Endothelial cell of umbilical vein (primary cell): ENCODE data around the gene CLIC4. TPM values are rescaled to one million over a fixed set of nuclear protein-coding genes. Genes with fewer than 3 reads are reported as not detected.
"Not testable (repeated sequence)": the region's sequence is repeated elsewhere in the genome, so short reads cannot be mapped to it uniquely, and the experiment has no call there.

Source experiments
- BruUV-seq: library from RNA; stranded (reverse); fragments of 400-500 nt; replicated peaks from 2 replicates; lab custom pipeline; 2021; lab: Mats Ljungman, UMichigan
- CTCF ChIA-PET: fragments of 300-600, 350-600 bp; sonication (Branson Sonifier 250); formaldehyde crosslinking; loops from one replicate; lab custom pipeline; 2021; ENCODE audit warnings: antibody characterized with exemption, inconsistent platforms; lab: Charles Lee
- POLR2A ChIA-PET: fragments of 300-600, 350-600 bp; sonication (Branson Sonifier 250); formaldehyde crosslinking; loops from one replicate; lab custom pipeline; 2021; ENCODE audit warnings: antibody characterized with exemption, inconsistent platforms; lab: Charles Lee
- DNase-seq: peaks from one replicate; pipeline ENCODE4 v3.0.0-alpha.2; 2011; ENCODE audit warnings: low read depth, low spot score
- FAIRE-seq: peaks from 2 replicates; lab custom pipeline; 2011; peaks lifted over from hg19 to GRCh38; lab: Jason Lieb, UNC
- H2AFZ ChIP-seq: 2 replicates; pipeline ENCODE4 v1.6.0; 2012; ENCODE audit warnings: low read depth, low read length, control low read depth, inconsistent platforms
- H3K27ac ChIP-seq: 2 replicates; pipeline ENCODE4 v1.5.1; 2011; ENCODE audit warnings: low read depth, mild to moderate bottlenecking, control low read depth, low read length, moderate library complexity; ENCODE audit not compliant: insufficient read depth
- H3K27me3 ChIP-seq, 2 experiments: 2 replicates each; pipeline versions ENCODE4 v1.6.0 to v1.6.1; 2011; ENCODE audit warnings: low read length in 2 of 2, mixed read lengths in 1 of 2; ENCODE audit not compliant: control insufficient read depth in 2 of 2, insufficient read depth in 2 of 2
- H3K36me3 ChIP-seq, 2 experiments: 2 replicates in 1 of 2; 3 replicates in 1 of 2; pipeline ENCODE4 v1.5.1; 2011; ENCODE audit warnings: low read length in 2 of 2, mild to moderate bottlenecking in 1 of 2, moderate library complexity in 1 of 2; ENCODE audit not compliant: control insufficient read depth in 2 of 2, insufficient read depth in 2 of 2; ENCODE audit errors: extremely low read depth in 1 of 2
- H3K4me1 ChIP-seq: 3 replicates; pipeline ENCODE4 v1.5.1; 2011; ENCODE audit warnings: mild to moderate bottlenecking, low read length; ENCODE audit not compliant: control insufficient read depth, insufficient read depth; ENCODE audit errors: extremely low read depth
- H3K4me2 ChIP-seq: 2 replicates; pipeline ENCODE4 v1.6.1; 2011; ENCODE audit warnings: low read length, control low read depth, mixed read lengths; ENCODE audit not compliant: insufficient read depth
- H3K4me3 ChIP-seq, 3 experiments: fragments of 200-600 bp in 1 of 3; sonication (generic), shearing (Covaris generic) in 1 of 3; replicated peaks in 1 of 3; 2 replicates each; pipeline ENCODE4 v1.5.1; 2011 to 2016; ENCODE audit warnings: control low read depth in 3 of 3, low read length in 3 of 3, mild to moderate bottlenecking in 2 of 3, inconsistent platforms in 1 of 3, low read depth in 1 of 3, moderate library complexity in 1 of 3; ENCODE audit not compliant: insufficient read depth in 1 of 3
- H3K79me2 ChIP-seq: 2 replicates; pipeline ENCODE4 v1.6.0; 2012; ENCODE audit warnings: low read length, inconsistent platforms; ENCODE audit not compliant: control insufficient read depth, insufficient read depth
- H3K9ac ChIP-seq: replicated peaks from 2 replicates; pipeline ENCODE3; 2011; ENCODE audit warnings: low read length, control low read depth; ENCODE audit not compliant: insufficient read depth; ENCODE audit errors: extremely low read depth
- H3K9me1 ChIP-seq: replicated peaks from 3 replicates; pipeline ENCODE4 v1.6.0; 2011; ENCODE audit warnings: mild to moderate bottlenecking, low read length; ENCODE audit not compliant: control insufficient read depth, insufficient read depth; ENCODE audit errors: extremely low read depth
- H3K9me3 ChIP-seq: replicated peaks from 2 replicates; pipeline ENCODE4 v1.5.1; 2012; ENCODE audit warnings: low read length, inconsistent platforms; ENCODE audit not compliant: control insufficient read depth, insufficient read depth
- H4K20me1 ChIP-seq: replicated peaks from 2 replicates; pipeline ENCODE3; 2011; ENCODE audit warnings: mild to moderate bottlenecking, low read length; ENCODE audit not compliant: control insufficient read depth, insufficient read depth; ENCODE audit errors: extremely low read depth
- EZH2 ChIP-seq: IDR thresholded peaks from 2 replicates; pipeline ENCODE4 v1.6.1; 2012; ENCODE audit warnings: borderline replicate concordance, low read depth, mild to moderate bottlenecking, moderate library complexity, low read length, inconsistent platforms; ENCODE audit not compliant: severe bottlenecking
- FOS ChIP-seq: IDR thresholded peaks from 2 replicates; pipeline ENCODE4 v1.6.1; 2011; ENCODE audit warnings: mild to moderate bottlenecking, low read length, moderate library complexity, borderline replicate concordance; ENCODE audit not compliant: insufficient read depth
- GATA2 ChIP-seq: IDR thresholded peaks from 2 replicates; pipeline ENCODE4 v1.7.0; 2011; ENCODE audit warnings: low read depth, mild to moderate bottlenecking, moderate library complexity, mixed read lengths, low read length; ENCODE audit not compliant: insufficient read length, insufficient read depth
- JUN ChIP-seq: IDR thresholded peaks from 2 replicates; pipeline ENCODE4 v1.6.1; 2011; ENCODE audit warnings: borderline replicate concordance, low read depth; ENCODE audit not compliant: insufficient read length, insufficient read depth
- MYC ChIP-seq: IDR thresholded peaks from one replicate; pipeline ENCODE4 v1.6.1; 2011; ENCODE audit warnings: mild to moderate bottlenecking, low read depth, low read length
- POLR2A ChIP-seq: IDR thresholded peaks from 2 replicates; pipeline ENCODE4 v1.6.1; 2012; ENCODE audit warnings: low read depth, mild to moderate bottlenecking, control low read depth, low read length
- POLR2AphosphoS5 ChIP-seq: IDR thresholded peaks from 2 replicates; pipeline ENCODE4 v1.6.1; 2012; ENCODE audit warnings: low read depth, mild to moderate bottlenecking, control low read depth, low read length, moderate library complexity; ENCODE audit not compliant: insufficient read depth
- dilution Hi-C: fragments of 300-500 bp; cut with MboI; formaldehyde crosslinking; loops from one replicate; pipeline ENCODE4 v1.15.0; 2019; ENCODE audit warnings: low sequenced_read_pairs; ENCODE audit not compliant: extremely low pct_ligation_motif_present
- intact Hi-C: fragments of 100-400 bp; cut with micrococcal nuclease; formaldehyde crosslinking; loops from one replicate; pipeline ENCODE4 v1.10.0; 2022
- polyA plus RNA-seq, 4 experiments: library from polyadenylated mRNA; depleted of rRNA in 3 of 4; stranded (reverse) in 3 of 4; unstranded in 1 of 4; fragments of >200 nt; gene quantifications; 2 replicates each; pipeline versions ENCODE4 v1.2.1 to v1.2.3, GENCODE V29; 2011 to 2012; ENCODE audit warnings: missing spikeins in 1 of 4
- total RNA-seq: library from RNA; stranded (reverse); gene quantifications from 2 replicates; pipeline ENCODE4 v1.2.3, GENCODE V29; 2021
- TF ChIP-seq, protein P1 (sequence below), 2 donors: IDR thresholded peaks; 1 replicate in 1 of 2; 2 replicates in 1 of 2; pipeline ENCODE4 v1.5.1; 2011; ENCODE audit warnings: low read length in 2 of 2, mild to moderate bottlenecking in 2 of 2, moderate library complexity in 2 of 2, control low read depth in 1 of 2, inconsistent platforms in 1 of 2, low read depth in 1 of 2; ENCODE audit not compliant: insufficient read depth in 1 of 2; ENCODE audit errors: extremely low read depth in 1 of 2
- TF ChIP-seq, protein P2 (sequence below): IDR thresholded peaks from 2 replicates; pipeline ENCODE4 v1.6.1; 2011; ENCODE audit not compliant: insufficient read depth, insufficient read length

Gene CLIC4
- total and polyA plus RNA-seq, 2 donors (not counting 3 experiments of a cell fraction or from before 2014, with no cell fraction given): 97.5 to 330 TPM

DNA sequence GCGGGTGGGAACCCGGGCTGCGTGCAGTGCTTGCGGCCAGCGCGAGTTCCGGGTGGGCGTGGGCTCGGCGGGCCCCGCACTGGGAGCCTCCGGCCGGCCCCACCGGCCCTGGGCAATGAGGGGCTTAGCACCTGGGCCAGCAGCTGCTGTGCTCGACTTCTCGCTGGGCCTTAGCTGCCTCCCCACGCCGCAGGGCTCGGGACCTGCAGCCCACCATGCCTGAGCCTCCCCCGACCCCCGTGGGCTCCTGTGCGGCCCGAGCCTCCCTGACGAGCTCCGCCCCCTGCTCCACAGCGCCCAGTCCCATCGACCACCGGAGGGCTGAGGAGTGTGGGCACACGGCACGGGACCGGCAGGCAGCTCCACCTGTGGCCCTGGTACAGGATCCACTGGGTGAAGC is 23.7 kb upstream of the CLIC4 start:
- ChIA-PET CTCF (interaction anchor here (1.2 to 2.4 kb wide), 4 partner anchors 14 to 113 kb away, joined by 3 to 20 read pairs (median 3); partner anchors contain the start of gene CLIC4), POLR2A (interaction anchor here (0.7 to 1.5 kb wide), 2 partner anchors 27 to 33 kb away, joined by 3 read pairs; no protein-coding TSS in a partner anchor)
- no peak overlapping the region for H3K4me2 ChIP-seq
- DNase-seq (no peak), FAIRE-seq (no peak)
- no peaks in the 10 kb centered on the region for H3K79me2 ChIP-seq
- no peaks in the 10 kb centered on the region for H3K9me3 ChIP-seq
- H3K36me3 ChIP-seq: no peaks in the 10 kb centered on the region
- H3K4me3 ChIP-seq: no peak overlapping the region
- H3K9me1 ChIP-seq: no peaks in the 10 kb centered on the region
- H3K4me1 ChIP-seq: peaks cover 38% of the 10 kb centered on the region
- no peak overlapping the region for H3K9ac ChIP-seq
- no peak overlapping the region for H2AFZ ChIP-seq
- H3K27ac ChIP-seq: no peak overlapping the region
- H4K20me1 ChIP-seq: no peaks in the 10 kb centered on the region
- no peaks in the 10 kb centered on the region for H3K27me3 ChIP-seq
- BruUV-seq: no TSS peak
- intact Hi-C loops: loop anchor here (5.0 kb wide), 1 partner anchor 764 kb away; the partner anchor contains the start of gene PNRC2
- dilution Hi-C loops: no loop called here
- TF ChIP-seq, protein P1, sequence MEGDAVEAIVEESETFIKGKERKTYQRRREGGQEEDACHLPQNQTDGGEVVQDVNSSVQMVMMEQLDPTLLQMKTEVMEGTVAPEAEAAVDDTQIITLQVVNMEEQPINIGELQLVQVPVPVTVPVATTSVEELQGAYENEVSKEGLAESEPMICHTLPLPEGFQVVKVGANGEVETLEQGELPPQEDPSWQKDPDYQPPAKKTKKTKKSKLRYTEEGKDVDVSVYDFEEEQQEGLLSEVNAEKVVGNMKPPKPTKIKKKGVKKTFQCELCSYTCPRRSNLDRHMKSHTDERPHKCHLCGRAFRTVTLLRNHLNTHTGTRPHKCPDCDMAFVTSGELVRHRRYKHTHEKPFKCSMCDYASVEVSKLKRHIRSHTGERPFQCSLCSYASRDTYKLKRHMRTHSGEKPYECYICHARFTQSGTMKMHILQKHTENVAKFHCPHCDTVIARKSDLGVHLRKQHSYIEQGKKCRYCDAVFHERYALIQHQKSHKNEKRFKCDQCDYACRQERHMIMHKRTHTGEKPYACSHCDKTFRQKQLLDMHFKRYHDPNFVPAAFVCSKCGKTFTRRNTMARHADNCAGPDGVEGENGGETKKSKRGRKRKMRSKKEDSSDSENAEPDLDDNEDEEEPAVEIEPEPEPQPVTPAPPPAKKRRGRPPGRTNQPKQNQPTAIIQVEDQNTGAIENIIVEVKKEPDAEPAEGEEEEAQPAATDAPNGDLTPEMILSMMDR (IDR thresholded peaks at IDR 0.05; ENCODE audit: extremely low read depth in 1 of 2, insufficient read depth in 1 of 2, low read depth in 1 of 2, low read length in 2 of 2): no peak
- no peak for TF ChIP-seq GATA2
- no peak for TF ChIP-seq EZH2
- TF ChIP-seq FOS: no peak
- no peak for TF ChIP-seq MYC
- TF ChIP-seq POLR2A: no peak
- no peak for TF ChIP-seq JUN
- no peak for TF ChIP-seq POLR2AphosphoS5
- TF ChIP-seq, protein P2, sequence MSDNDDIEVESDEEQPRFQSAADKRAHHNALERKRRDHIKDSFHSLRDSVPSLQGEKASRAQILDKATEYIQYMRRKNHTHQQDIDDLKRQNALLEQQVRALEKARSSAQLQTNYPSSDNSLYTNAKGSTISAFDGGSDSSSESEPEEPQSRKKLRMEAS: no peak

DNA sequence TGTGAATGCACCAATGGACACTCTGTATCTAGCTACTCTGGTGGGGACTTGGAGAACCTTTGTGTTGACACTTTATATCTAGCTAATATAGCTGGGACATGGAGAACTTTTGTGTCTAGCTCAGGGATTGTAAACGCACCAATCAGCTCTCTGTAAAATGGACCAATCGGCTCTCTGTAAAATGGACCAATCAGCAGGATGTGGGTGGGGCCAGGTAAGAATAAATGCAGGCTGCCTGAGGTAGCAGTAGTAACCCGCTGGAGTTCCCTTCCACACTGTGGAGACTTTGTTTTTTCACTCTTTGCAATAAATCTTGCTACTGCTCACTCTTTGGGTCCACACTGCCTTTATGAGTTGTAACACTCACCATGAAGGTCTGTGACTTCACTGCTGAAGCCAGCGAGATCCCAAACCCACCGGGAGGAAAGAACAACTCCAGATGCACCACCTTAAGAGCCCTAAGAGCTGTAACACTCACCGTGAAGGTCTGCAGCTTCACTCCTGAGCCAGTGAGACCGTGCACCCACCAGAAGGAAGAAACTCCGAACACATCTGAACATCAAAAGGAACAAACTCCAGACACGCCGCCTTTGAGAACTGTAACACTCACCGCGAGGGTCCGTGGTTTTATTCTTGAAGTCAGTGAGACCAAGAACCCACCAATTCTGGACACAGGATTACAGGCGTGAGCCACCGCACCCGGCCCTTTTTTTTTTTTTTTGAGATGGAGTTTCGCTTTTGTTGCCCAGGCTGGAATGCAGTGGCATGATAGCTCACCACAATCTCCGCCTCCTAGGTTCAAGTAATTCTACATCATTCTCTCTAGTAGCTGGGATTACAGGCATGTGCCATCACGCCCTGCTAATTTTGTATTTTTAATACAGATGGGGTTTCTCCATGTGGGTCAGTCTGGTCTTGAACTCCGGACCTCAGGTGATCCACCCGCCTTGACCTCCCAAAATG is 22.9 kb upstream of the CLIC4 start:
- H3K9ac ChIP-seq, H4K20me1 ChIP-seq, H3K27me3 ChIP-seq, H2AFZ ChIP-seq, H3K4me2 ChIP-seq, H3K36me3 ChIP-seq, H3K4me3 ChIP-seq, BruUV-seq, DNase-seq, H3K9me1 ChIP-seq, POLR2A ChIA-PET, H3K79me2 ChIP-seq, H3K27ac ChIP-seq, dilution Hi-C loops, FAIRE-seq, H3K9me3 ChIP-seq: not testable (repeated sequence)
- intact Hi-C loops: loop anchor here (5.0 kb wide), 1 partner anchor 765 kb away; the partner anchor contains the start of gene PNRC2
- peaks cover 47% of the 10 kb centered on the region for H3K4me1 ChIP-seq
- CTCF ChIA-PET: interaction anchor here (0.8 to 2.4 kb wide), 7 partner anchors 13 to 113 kb away, joined by 3 to 20 read pairs (median 3); partner anchors contain the start of gene CLIC4
